ENCODE results near the gene CD300E.
A peak's percentile ranks its signal among the peaks of the same experiment; 100 is the strongest.

Gene CD300E

DNA sequence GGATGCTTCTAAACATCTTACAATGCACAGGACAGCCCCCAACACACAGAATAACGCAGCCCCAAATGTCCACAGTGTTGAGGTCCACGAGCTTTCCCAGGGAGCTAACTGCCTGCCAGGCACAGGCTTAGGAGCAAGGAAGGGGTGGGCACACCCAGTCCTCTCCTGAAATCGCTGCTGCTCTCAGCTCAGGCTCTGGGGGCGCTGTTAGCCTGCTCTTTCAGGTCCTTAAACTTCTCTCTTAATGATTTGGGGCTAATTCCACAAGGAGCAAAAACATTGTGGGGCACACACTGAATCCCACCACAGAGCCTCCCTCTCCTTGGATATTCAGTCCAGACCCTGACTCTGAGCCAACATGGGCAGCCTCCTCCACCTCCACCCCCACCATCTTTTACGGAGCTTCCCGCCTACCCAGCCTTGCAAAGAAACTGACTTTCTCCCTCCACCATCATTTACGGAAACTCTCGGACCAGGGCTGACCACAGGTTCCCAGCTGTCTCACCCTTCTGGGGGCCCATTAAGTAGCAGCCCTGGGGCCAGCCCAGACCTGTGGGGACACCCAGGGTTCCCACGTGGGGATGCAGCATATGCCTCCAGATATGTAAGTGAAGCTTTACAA is 57.3 kb downstream of the CD300E start:
- peak; percentile 7 for DNase-seq (ENCODE audit: low spot score)

DNA sequence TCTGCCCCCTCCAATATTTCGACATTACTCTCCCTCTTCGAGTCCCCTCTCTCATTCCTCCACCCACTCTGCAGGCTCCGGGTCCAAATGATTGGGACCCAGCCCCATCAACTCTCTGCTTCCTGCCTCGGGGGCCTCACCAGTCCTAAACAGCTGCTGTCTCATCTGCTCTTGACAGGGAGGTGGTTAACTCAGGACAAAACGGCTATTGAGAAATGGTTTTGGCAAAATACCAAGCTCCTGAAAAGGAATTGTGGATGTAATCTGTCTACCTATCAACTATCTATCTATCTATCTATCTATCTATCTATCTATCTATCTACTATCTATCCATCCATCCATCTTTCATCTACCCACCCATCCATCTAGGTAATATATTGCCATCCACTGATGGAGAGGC is 58.4 kb downstream of the CD300E start:
- DNase-seq (ENCODE audit: low spot score) = no peak

DNA sequence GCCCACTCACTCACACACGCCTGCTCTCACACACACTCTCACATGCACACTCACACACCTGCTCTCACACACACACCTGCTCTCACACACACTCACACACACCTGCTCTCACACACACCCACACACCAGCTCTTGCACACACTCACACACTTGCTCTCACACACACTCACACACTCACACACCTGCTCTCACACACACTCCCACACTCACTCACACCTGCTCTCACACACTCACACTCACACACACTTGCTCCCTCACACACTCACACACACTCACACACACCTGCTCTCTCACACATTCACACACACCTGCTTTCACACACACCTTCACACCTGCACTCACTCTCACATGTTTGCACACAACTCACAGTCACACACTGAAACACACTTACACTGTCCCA is 60.2 kb downstream of the CD300E start:
- no peak for DNase-seq (ENCODE audit: low spot score)

DNA sequence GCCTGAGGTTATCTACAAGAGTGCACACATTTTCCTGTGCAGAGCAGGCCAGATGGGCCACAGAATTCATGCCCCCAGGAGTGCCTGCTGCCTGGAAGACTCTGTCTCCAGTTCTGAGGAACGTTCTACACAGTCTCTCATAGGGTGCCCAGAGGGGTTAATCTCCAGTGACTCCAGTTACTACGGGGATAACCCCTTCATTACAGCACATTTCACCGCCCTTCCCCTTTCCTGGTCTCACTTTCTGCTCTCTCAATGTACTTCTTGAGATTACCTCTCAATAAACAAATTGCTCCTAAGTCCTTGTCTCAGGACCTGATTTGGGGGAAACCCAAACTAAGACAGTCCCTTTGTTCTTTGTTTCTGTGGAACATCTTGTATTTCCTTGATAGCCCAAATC is 62.0 kb downstream of the CD300E start:
- no peak for DNase-seq (ENCODE audit: low spot score)
